ENCODE data around the gene PAXIP1.

DNA sequence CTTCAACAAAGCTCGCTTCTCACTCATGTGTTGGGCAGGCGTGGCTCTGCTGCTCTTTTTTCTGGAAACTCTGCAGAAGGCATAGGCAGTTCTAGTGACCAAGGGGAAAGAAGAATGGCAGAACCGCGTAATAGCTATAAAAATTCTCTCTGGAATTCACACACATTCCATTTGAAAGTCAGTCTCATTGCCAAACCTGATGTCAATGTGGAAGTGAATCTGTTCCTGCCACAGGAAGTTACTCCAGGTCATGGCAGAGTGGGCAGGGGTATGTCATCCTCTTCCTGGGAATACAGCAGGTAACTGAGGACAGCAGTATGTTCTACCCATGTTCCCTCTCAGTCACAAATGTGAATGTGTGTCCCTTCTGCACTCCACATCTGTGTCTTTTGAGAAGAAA, 8.2 kb upstream of the PAXIP1 start:
- TF ChIP-seq, protein P1, sequence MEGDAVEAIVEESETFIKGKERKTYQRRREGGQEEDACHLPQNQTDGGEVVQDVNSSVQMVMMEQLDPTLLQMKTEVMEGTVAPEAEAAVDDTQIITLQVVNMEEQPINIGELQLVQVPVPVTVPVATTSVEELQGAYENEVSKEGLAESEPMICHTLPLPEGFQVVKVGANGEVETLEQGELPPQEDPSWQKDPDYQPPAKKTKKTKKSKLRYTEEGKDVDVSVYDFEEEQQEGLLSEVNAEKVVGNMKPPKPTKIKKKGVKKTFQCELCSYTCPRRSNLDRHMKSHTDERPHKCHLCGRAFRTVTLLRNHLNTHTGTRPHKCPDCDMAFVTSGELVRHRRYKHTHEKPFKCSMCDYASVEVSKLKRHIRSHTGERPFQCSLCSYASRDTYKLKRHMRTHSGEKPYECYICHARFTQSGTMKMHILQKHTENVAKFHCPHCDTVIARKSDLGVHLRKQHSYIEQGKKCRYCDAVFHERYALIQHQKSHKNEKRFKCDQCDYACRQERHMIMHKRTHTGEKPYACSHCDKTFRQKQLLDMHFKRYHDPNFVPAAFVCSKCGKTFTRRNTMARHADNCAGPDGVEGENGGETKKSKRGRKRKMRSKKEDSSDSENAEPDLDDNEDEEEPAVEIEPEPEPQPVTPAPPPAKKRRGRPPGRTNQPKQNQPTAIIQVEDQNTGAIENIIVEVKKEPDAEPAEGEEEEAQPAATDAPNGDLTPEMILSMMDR (conservative IDR thresholded peaks at IDR 0.05; ENCODE audit: low read depth, low read length), result no peak
- no peak for TF ChIP-seq EZH2 (IDR thresholded peaks at IDR 0.05; ENCODE audit: low read length, unreplicated experiment)

Data from PC-3 (cell line).